Loucy (cell line): Measurements from ENCODE around the gene SLC35G1.

Source experiments
- H2AFZ ChIP-seq: fragments of 200-600 bp; sonication (generic); 2 replicates; pipeline ENCODE4 v1.6.0; 2016; ENCODE audit warnings: antibody characterized with exemption, mild to moderate bottlenecking, low read length, moderate library complexity
- H3F3A ChIP-seq: fragments of 200-600 bp; 2 replicates; pipeline ENCODE4 v1.6.0; 2016; ENCODE audit warnings: antibody characterized with exemption, low read depth, mild to moderate bottlenecking
- H3K27me3 ChIP-seq: fragments of 200-600 bp; sonication (generic); 2 replicates; pipeline ENCODE4 v1.6.1; 2014; ENCODE audit warnings: low read length, mild to moderate bottlenecking; ENCODE audit not compliant: insufficient read depth, poor library complexity, severe bottlenecking
- H3K36me3 ChIP-seq: fragments of 200-600 bp; sonication (generic); 2 replicates; pipeline ENCODE4 v1.6.1; 2016; ENCODE audit warnings: low read length; ENCODE audit not compliant: insufficient read depth
- H3K4me1 ChIP-seq: fragments of 200-600 bp; sonication (generic); 2 replicates; pipeline ENCODE4 v1.5.1; 2014; ENCODE audit warnings: low read length, mild to moderate bottlenecking; ENCODE audit not compliant: insufficient read depth, poor library complexity, severe bottlenecking
- H3K4me2 ChIP-seq: fragments of 200-600 bp; sonication (generic); 2 replicates; pipeline ENCODE4 v1.6.0; 2014; ENCODE audit warnings: antibody characterized with exemption, low read length, low read depth, mild to moderate bottlenecking; ENCODE audit not compliant: poor library complexity, severe bottlenecking
- H3K4me3 ChIP-seq: fragments of 200-600 bp; sonication (generic); 2 replicates; pipeline ENCODE4 v1.5.1; 2014; ENCODE audit warnings: low read length, mild to moderate bottlenecking, mixed read lengths; ENCODE audit not compliant: poor library complexity, severe bottlenecking
- H3K79me2 ChIP-seq: fragments of 200-600 bp; sonication (generic); 2 replicates; pipeline ENCODE4 v1.6.1; 2014; ENCODE audit warnings: low read length; ENCODE audit not compliant: insufficient read depth
- H3K9ac ChIP-seq: fragments of 200-600 bp; sonication (generic); 2 replicates; pipeline ENCODE4 v1.6.0; 2014; ENCODE audit warnings: mild to moderate bottlenecking, low read depth, low read length, moderate library complexity; ENCODE audit not compliant: poor library complexity, severe bottlenecking
- H3K9me2 ChIP-seq: fragments of 200-600 bp; sonication (generic); replicated peaks from 2 replicates; pipeline ENCODE4 v1.6.1; 2016; ENCODE audit warnings: low read depth, low read length, mixed read lengths
- H3K9me3 ChIP-seq: fragments of 200-600 bp; sonication (generic); 2 replicates; pipeline ENCODE4 v1.6.1; 2014; ENCODE audit warnings: mild to moderate bottlenecking, antibody characterized with exemption, low read length, low read depth; ENCODE audit not compliant: insufficient read depth
- H4K20me1 ChIP-seq: fragments of 200-600 bp; sonication (generic); 2 replicates; pipeline ENCODE4 v1.6.0; 2014; ENCODE audit warnings: antibody characterized with exemption, low read length, mild to moderate bottlenecking; ENCODE audit not compliant: insufficient read depth, poor library complexity, severe bottlenecking
- EZH2phosphoT487 ChIP-seq: fragments of 200-600 bp; IDR thresholded peaks from 2 replicates; pipeline ENCODE4 v1.6.1; 2018; ENCODE audit warnings: antibody characterized with exemption, mild to moderate bottlenecking, moderate library complexity, borderline replicate concordance
- TF ChIP-seq, protein P1 (sequence below): fragments of 200-600 bp; sonication (generic); conservative IDR thresholded peaks from 2 replicates; pipeline ENCODE4 v1.5.1; 2014; ENCODE audit warnings: mild to moderate bottlenecking, antibody characterized with exemption, low read length

The SLC35G1 gene

DNA sequence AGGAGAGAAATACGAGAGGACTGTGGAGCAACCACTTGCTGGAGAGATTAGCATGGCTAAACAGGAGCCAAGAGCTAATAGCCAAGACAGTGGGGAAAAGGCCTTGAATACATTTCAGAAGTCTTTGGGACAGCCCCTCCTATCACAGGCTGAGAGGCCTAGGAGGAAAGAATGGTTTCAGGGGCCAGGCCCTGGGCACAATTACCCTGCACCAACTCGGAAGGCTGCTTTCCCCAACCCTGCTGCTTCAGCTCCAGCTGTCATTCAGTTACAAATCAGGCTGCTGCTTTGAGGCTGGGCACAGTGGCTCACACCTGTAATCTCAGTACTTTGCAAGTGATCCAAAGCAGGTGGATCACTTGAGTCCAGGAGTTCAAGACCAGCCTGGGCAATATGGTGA is 32.0 kb upstream of the SLC35G1 start:
- H3K9me3 ChIP-seq = no peaks in the 10 kb centered on the region
- no peak overlapping the region for H3K4me3 ChIP-seq
- no peaks in the 10 kb centered on the region for H4K20me1 ChIP-seq
- no peaks in the 10 kb centered on the region for H3F3A ChIP-seq
- no peaks in the 10 kb centered on the region for H3K79me2 ChIP-seq
- H2AFZ ChIP-seq = no peak overlapping the region
- H3K4me1 ChIP-seq = no peaks in the 10 kb centered on the region
- no peaks in the 10 kb centered on the region for H3K36me3 ChIP-seq
- TF ChIP-seq, protein P1, sequence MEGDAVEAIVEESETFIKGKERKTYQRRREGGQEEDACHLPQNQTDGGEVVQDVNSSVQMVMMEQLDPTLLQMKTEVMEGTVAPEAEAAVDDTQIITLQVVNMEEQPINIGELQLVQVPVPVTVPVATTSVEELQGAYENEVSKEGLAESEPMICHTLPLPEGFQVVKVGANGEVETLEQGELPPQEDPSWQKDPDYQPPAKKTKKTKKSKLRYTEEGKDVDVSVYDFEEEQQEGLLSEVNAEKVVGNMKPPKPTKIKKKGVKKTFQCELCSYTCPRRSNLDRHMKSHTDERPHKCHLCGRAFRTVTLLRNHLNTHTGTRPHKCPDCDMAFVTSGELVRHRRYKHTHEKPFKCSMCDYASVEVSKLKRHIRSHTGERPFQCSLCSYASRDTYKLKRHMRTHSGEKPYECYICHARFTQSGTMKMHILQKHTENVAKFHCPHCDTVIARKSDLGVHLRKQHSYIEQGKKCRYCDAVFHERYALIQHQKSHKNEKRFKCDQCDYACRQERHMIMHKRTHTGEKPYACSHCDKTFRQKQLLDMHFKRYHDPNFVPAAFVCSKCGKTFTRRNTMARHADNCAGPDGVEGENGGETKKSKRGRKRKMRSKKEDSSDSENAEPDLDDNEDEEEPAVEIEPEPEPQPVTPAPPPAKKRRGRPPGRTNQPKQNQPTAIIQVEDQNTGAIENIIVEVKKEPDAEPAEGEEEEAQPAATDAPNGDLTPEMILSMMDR = no peak
- H3K4me2 ChIP-seq = no peak overlapping the region
- no peaks in the 10 kb centered on the region for H3K27me3 ChIP-seq
- H3K9me2 ChIP-seq = no peaks in the 10 kb centered on the region
- H3K9ac ChIP-seq = no peak overlapping the region

DNA sequence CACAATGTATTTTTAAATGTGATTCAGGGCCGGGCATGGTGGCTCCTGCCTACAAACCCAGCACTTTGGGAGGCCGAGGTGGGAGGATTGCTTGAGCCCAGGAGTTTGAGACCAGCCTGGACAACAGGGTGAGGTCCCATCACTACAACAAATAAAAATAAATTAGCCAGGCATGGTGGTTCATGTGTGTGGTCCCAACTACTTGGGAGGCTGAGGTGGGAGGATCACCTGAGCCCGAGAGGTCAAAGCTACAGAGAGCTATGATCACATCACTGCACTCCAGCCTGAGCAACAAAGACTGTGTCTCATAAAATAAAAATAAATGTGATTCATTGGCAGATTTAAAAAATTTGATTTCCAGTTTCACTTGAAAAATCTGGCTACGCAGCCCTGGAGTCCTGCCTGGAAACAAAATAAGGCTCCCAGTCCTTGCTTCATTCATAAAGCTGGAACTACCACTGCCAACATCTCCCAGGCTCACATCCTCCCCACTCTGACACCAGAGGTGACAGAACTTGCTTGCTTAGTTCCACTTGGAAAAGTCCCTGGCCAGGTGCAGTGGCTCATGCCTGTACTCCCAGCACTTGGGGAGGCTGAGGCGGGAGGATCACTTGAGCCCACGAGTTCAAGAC is 27.9 kb upstream of the SLC35G1 start:
- no peak overlapping the region for H3K4me3 ChIP-seq
- no peaks in the 10 kb centered on the region for H3F3A ChIP-seq
- no peaks in the 10 kb centered on the region for H3K9me2 ChIP-seq
- no peak overlapping the region for H3K4me2 ChIP-seq
- H3K79me2 ChIP-seq = no peaks in the 10 kb centered on the region
- no peak overlapping the region for H3K9ac ChIP-seq
- no peaks in the 10 kb centered on the region for H3K27me3 ChIP-seq
- no peak overlapping the region for H2AFZ ChIP-seq
- H3K36me3 ChIP-seq = no peaks in the 10 kb centered on the region
- H4K20me1 ChIP-seq = no peaks in the 10 kb centered on the region
- H3K9me3 ChIP-seq = no peaks in the 10 kb centered on the region
- TF ChIP-seq, protein P1 = no peak
- TF ChIP-seq EZH2phosphoT487 = no peak
- no peaks in the 10 kb centered on the region for H3K4me1 ChIP-seq

DNA sequence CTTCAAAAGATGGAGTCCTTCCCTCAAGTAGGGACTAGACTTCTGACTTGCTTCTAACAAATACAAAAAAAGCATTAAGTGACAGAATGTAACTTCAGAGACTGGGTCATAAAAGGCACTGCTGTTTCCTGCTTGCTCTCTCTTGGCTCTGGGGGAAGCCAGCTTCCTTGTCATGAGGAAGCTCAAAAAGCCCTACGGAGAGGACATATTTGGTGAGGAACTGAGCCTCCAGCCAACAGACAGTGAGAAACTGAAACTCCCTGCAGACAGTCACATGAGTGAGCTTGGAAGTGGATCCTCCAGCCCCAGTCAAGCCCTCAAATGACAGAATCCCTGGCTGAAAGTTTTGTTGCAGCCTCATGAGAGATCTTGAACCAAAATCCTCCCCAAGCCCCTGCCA is 26.3 kb upstream of the SLC35G1 start:
- H3K36me3 ChIP-seq = no peaks in the 10 kb centered on the region

More for the DNA sequence above, 26.3 kb upstream of the SLC35G1 start:
- Histone ChIP-seq H3K9me2 (no peaks in the 10 kb centered on the region), H3K4me3 (no peak overlapping the region), H3K79me2 (no peaks in the 10 kb centered on the region), H4K20me1 (no peaks in the 10 kb centered on the region), H3K27me3 (no peaks in the 10 kb centered on the region), H3K9me3 (no peaks in the 10 kb centered on the region), H3K4me1 (no peaks in the 10 kb centered on the region), H2AFZ (no peak overlapping the region), H3K4me2 (no peak overlapping the region), H3K9ac (no peak overlapping the region), H3F3A (no peaks in the 10 kb centered on the region)
- TF ChIP-seq EZH2phosphoT487 = no peak
- TF ChIP-seq, protein P1 = no peak
